GM12864 (cell line): ENCODE data around the gene RERE.

ENCODE experiments used
- DNase-seq: peaks from one replicate; pipeline ENCODE4 v3.0.0-alpha.2; 2011; ENCODE audit warnings: low read depth
- H3K4me3 ChIP-seq: 2 replicates; pipeline ENCODE4 v1.5.1; 2011; ENCODE audit warnings: mild to moderate bottlenecking, low read depth, low read length, control low read depth
- CTCF ChIP-seq: IDR thresholded peaks from 2 replicates; pipeline ENCODE4 v1.5.1; 2011; ENCODE audit warnings: low read depth, mild to moderate bottlenecking, moderate library complexity, low read length, control low read depth, inconsistent platforms; ENCODE audit errors: missing control alignments

The RERE gene

DNA sequence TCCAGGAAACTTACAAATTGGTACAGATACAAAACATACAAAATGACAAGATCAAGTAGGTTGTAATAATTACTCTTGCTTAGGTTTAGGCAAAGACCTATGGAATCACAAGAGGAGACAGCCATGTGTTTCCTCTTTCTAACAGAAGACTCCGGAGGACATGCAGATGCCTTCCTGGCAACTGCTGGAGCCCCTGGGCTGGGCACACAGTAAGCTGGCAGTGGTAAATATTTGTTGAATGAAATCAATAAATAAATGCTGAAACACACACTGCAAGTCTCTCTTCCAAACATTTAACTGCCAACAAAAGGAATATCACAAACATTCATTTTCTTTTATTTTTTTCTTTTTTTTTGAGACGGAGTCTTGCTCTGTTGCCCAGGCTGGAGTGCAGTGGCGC, 350.1 kb downstream of the RERE start:
- no peak overlapping the region for H3K4me3 ChIP-seq
- no peak for DNase-seq
- TF ChIP-seq CTCF = no peak

- no peak overlapping the region for H3K4me3 ChIP-seq
- no peak for DNase-seq
- no peak for TF ChIP-seq CTCF
Observed at GRCh38 chr1:8465692-8466091, 351.7 kb downstream of the RERE start.

DNA sequence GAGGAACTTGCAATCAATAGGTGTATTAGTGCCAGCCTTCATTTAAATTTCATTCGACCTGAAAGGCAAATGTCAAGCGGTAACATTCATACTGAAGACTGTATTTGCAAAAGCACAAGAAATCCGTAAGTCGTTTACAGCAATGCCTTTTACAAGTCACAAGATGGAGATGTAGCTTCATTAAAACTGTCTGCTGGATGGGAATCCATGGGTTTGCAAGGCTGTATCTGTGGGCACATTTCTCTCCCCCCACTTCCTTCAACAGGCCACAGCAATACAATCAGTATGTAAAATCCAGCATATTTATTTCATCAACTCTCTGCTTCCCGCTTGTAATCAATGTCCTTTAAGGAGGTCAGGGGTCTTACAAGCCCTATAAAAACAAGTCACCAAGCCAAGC, 352.4 kb downstream of the RERE start:
- H3K4me3 ChIP-seq = no peak overlapping the region
- no peak for TF ChIP-seq CTCF
- no peak for DNase-seq

DNA sequence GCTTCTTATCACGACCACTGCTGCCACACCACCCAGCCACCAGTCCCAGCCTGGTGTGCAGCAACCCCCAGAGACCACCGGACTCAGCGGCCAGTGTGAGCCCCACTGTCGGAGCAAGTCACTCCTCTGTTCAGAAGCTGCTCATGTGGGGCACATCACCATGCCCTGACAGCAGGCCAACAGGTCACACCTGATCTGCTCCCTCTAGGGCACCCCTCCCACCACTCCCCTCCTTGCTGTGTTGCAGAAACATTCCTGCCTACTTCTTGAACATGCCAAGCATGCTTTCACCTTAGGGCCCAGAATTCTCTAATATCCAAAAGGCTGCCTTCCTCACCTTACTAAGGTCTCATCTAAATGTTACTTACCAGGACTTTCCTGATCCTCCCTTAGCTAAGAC, 353.1 kb downstream of the RERE start:
- TF ChIP-seq CTCF = no peak
- no peak overlapping the region for H3K4me3 ChIP-seq
- DNase-seq = no peak

- DNase-seq = no peak
- H3K4me3 ChIP-seq = no peak overlapping the region
- TF ChIP-seq CTCF = no peak
Observed at GRCh38 chr1:8463144-8463927, 354.1 kb downstream of the RERE start.

DNA sequence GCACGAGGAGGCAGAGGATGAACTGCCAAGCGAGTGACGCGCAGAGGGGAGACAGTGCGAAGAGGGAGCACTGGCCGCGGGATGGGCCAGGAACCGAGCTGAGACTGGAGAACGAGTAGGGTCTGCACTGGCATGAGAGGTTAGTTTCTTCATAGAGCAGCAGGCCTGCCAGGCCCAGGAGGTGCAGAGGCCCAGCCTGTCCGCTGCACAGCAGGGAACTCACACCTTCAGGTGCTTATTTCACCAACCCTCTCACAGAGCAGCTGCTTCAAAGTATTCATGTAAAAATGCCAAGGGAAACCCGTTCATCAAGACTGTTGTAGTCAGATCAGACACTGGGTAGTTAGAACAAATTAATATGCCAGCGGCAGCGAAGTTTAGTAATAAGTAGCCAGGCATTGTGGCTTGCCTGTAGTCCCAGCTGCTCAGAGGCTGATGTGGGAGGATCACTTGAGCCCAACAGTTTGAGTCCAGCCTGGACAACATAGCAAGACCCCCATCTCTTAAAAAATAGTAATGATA, 355.0 kb downstream of the RERE start:
- DNase-seq = no peak
- H3K4me3 ChIP-seq = no peak overlapping the region

More for the DNA sequence above, 355.0 kb downstream of the RERE start:
- TF ChIP-seq CTCF = no peak
